Ovary (tissue), 3 donors: ENCODE measurements around the gene SLBP.

Experiments
- EP300 ChIP-seq: sonication (generic); formaldehyde crosslinking; IDR thresholded peaks from one replicate; pipeline ENCODE4 v1.6.1; 2017; ENCODE audit warnings: antibody characterized with exemption
- POLR2A ChIP-seq: fragments of 450-650 bp; IDR thresholded peaks from one replicate; pipeline ENCODE4 v1.6.1; 2017; ENCODE audit warnings: antibody characterized with exemption, mild to moderate bottlenecking, moderate library complexity
- TF ChIP-seq, protein P1 (sequence below), 3 donors: fragments of 450-650 bp in 2 of 3; fragments of 200-600 bp in 1 of 3; IDR thresholded peaks; one replicate each; pipeline versions ENCODE4 v1.5.1 to v1.8.0; 2016 to 2022; ENCODE audit warnings: antibody characterized with exemption in 3 of 3, mild to moderate bottlenecking in 1 of 3
- donor health status: DM: no; HTN: no; CAD: no.

- TF ChIP-seq, protein P1, sequence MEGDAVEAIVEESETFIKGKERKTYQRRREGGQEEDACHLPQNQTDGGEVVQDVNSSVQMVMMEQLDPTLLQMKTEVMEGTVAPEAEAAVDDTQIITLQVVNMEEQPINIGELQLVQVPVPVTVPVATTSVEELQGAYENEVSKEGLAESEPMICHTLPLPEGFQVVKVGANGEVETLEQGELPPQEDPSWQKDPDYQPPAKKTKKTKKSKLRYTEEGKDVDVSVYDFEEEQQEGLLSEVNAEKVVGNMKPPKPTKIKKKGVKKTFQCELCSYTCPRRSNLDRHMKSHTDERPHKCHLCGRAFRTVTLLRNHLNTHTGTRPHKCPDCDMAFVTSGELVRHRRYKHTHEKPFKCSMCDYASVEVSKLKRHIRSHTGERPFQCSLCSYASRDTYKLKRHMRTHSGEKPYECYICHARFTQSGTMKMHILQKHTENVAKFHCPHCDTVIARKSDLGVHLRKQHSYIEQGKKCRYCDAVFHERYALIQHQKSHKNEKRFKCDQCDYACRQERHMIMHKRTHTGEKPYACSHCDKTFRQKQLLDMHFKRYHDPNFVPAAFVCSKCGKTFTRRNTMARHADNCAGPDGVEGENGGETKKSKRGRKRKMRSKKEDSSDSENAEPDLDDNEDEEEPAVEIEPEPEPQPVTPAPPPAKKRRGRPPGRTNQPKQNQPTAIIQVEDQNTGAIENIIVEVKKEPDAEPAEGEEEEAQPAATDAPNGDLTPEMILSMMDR (IDR thresholded peaks at IDR 0.05), result peak in 2 of 3 donors; percentile 12 to 38
- TF ChIP-seq POLR2A (no peak), EP300 (no peak)
These were observed 36.4 kb upstream of the SLBP start for GRCh38 chr4:1748465-1748995.
